GM23338 (cell line): ENCODE measurements around the gene NDFIP1. TPM values are rescaled to one million over a fixed set of nuclear protein-coding genes. Genes with fewer than 3 reads are reported as not detected.
A peak's percentile ranks its signal among the peaks of the same experiment; 100 is the strongest.

Experiments
- ATAC-seq: fragments of 200-7000 bp; cut with Tn5 transposase; 3 replicates; pipeline ENCODE4 v1.9.1; 2020
- DNase-seq: peaks from one replicate; pipeline ENCODE4 v3.0.0-alpha.2; 2015; ENCODE audit warnings: low spot score
- H2AFZ ChIP-seq: fragments of 200-600 bp; sonication (generic); 2 replicates; pipeline ENCODE4 v1.8.0; 2016; ENCODE audit warnings: antibody characterized with exemption, mild to moderate bottlenecking, moderate library complexity
- H3F3A ChIP-seq: fragments of 200-600 bp; sonication (generic); replicated peaks from 2 replicates; pipeline ENCODE4 v1.8.0; 2017; ENCODE audit warnings: antibody characterized with exemption, mixed run types, low read depth
- H3K27ac ChIP-seq: fragments of 200-600 bp; sonication (generic); 2 replicates; pipeline ENCODE4 v1.6.1; 2016; ENCODE audit warnings: low read depth
- H3K27me3 ChIP-seq: fragments of 200-600 bp; sonication (generic); 2 replicates; pipeline ENCODE4 v1.8.0; 2016; ENCODE audit warnings: mild to moderate bottlenecking, mixed run types, moderate library complexity; ENCODE audit not compliant: insufficient read depth
- H3K36me3 ChIP-seq: fragments of 200-600 bp; sonication (generic); 2 replicates; pipeline ENCODE4 v1.8.0; 2016; ENCODE audit warnings: mild to moderate bottlenecking; ENCODE audit not compliant: insufficient read depth
- H3K4me1 ChIP-seq: fragments of 200-600 bp; sonication (generic); 2 replicates; pipeline ENCODE4 v1.8.0; 2016; ENCODE audit warnings: mild to moderate bottlenecking, moderate library complexity; ENCODE audit not compliant: insufficient read depth
- H3K4me2 ChIP-seq: fragments of 200-600 bp; sonication (generic); 2 replicates; pipeline ENCODE4 v1.7.1; 2017; ENCODE audit warnings: mixed run types
- H3K4me3 ChIP-seq: fragments of 200-600 bp; sonication (generic); 2 replicates; pipeline ENCODE4 v1.6.1; 2016; ENCODE audit warnings: mixed run types
- H3K79me2 ChIP-seq: fragments of 200-600 bp; sonication (generic); replicated peaks from 2 replicates; pipeline ENCODE4 v1.8.0; 2017; ENCODE audit warnings: mild to moderate bottlenecking; ENCODE audit not compliant: insufficient read depth
- H3K9me2 ChIP-seq: fragments of 200-600 bp; sonication (generic); 2 replicates; pipeline ENCODE4 v1.8.0; 2017; ENCODE audit not compliant: insufficient read depth
- H4K20me1 ChIP-seq: fragments of 200-600 bp; sonication (generic); replicated peaks from 2 replicates; pipeline ENCODE4 v1.8.0; 2017; ENCODE audit warnings: mild to moderate bottlenecking; ENCODE audit not compliant: insufficient read depth
- H3K27ac Mint-ChIP-seq: 2 replicates; pipeline ENCODE4 v1.8.0; 2020; ENCODE audit warnings: inconsistent platforms, mild to moderate bottlenecking, moderate library complexity, mixed read lengths
- H3K27me3 Mint-ChIP-seq: 3 replicates; pipeline ENCODE4 v1.8.0; 2022; ENCODE audit warnings: low read depth, mild to moderate bottlenecking, moderate library complexity, mixed read lengths, inconsistent platforms; ENCODE audit not compliant: insufficient read depth, poor library complexity
- H3K36me3 Mint-ChIP-seq: 3 replicates; pipeline ENCODE4 v1.8.0; 2021; ENCODE audit warnings: low read depth, mild to moderate bottlenecking, inconsistent platforms, moderate library complexity, mixed read lengths
- H3K4me1 Mint-ChIP-seq: 3 replicates; pipeline ENCODE4 v1.8.0; 2020; ENCODE audit warnings: mild to moderate bottlenecking, inconsistent platforms, mixed read lengths
- H3K4me3 Mint-ChIP-seq: 3 replicates; pipeline ENCODE4 v1.8.0; 2021; ENCODE audit warnings: moderate library complexity, mild to moderate bottlenecking, inconsistent platforms, mixed read lengths
- H3K9me3 Mint-ChIP-seq: 3 replicates; pipeline ENCODE4 v1.8.0; 2020; ENCODE audit warnings: moderate library complexity, mild to moderate bottlenecking, inconsistent platforms, mixed read lengths
- CREB1 ChIP-seq: fragments of 250-450 bp; sonication (Bioruptor Pico); IDR thresholded peaks from 2 replicates; pipeline ENCODE4 v1.5.0; 2020; ENCODE audit warnings: low read depth, mild to moderate bottlenecking, moderate library complexity
- JUNB ChIP-seq: IDR thresholded peaks from one replicate; pipeline ENCODE4 v1.6.1; 2016; ENCODE audit warnings: antibody characterized with exemption; ENCODE audit not compliant: unreplicated experiment
- POLR2AphosphoS5 ChIP-seq: IDR thresholded peaks from 2 replicates; pipeline ENCODE4 v1.6.1; 2016; ENCODE audit warnings: antibody characterized with exemption, low read depth
- REST ChIP-seq: IDR thresholded peaks from one replicate; pipeline ENCODE4 v1.6.1; 2018; ENCODE audit warnings: antibody characterized with exemption; ENCODE audit not compliant: unreplicated experiment
- ZNF114 ChIP-seq: fragments of 250-450 bp; sonication (Bioruptor Pico); IDR thresholded peaks from 2 replicates; pipeline ENCODE4 v1.5.0; 2020; ENCODE audit warnings: mild to moderate bottlenecking, moderate library complexity
- ZNF331 ChIP-seq: fragments of 250-450 bp; sonication (Bioruptor Pico); IDR thresholded peaks from 2 replicates; pipeline ENCODE4 v1.5.0; 2020; ENCODE audit warnings: low read depth, mild to moderate bottlenecking, moderate library complexity
- polyA plus RNA-seq: library from polyadenylated mRNA; unstranded; fragments of >200 nt; fragmentation: Nextera tagmentation; extraction: Ambion mirVana; gene quantifications from 2 replicates; pipeline ENCODE4 v1.2.1, GENCODE V29; 2016
- total RNA-seq: library from RNA; depleted of rRNA; stranded (reverse); fragments of >200 nt; shearing (Covaris generic); gene quantifications from 2 replicates; pipeline ENCODE4 v1.2.3, GENCODE V29; 2014
- TF ChIP-seq, protein P1 (sequence below): IDR thresholded peaks from 2 replicates; pipeline ENCODE4 v1.6.1; 2016; ENCODE audit warnings: antibody characterized with exemption

The NDFIP1 gene
- total and polyA plus RNA-seq, 2 experiments from 2014 or later = 24.3 to 45.0 TPM

- ATAC-seq (no peak), DNase-seq (no peak)
- Histone ChIP-seq H3K4me2 (no peak overlapping the region), H3K4me1 (peaks cover 33% of the 10 kb centered on the region), H3K27ac (0 out of 2 replicates have a peak overlapping the region, but pooled peaks have one; percentile 2), H3K79me2 (no peaks in the 10 kb centered on the region), H3K36me3 (no peaks in the 10 kb centered on the region), H3K4me3 (no peak overlapping the region), H2AFZ (no peak overlapping the region), H3K9me2 (no peaks in the 10 kb centered on the region), H4K20me1 (no peaks in the 10 kb centered on the region), H3F3A (no peaks in the 10 kb centered on the region), H3K27me3 (no peaks in the 10 kb centered on the region)
- Mint-ChIP-seq H3K27ac (no peak overlapping the region), H3K9me3 (no peaks in the 10 kb centered on the region), H3K27me3 (peaks cover 4% of the 10 kb centered on the region), H3K36me3 (peaks cover 2% of the 10 kb centered on the region; the same call in 2 of the 3 replicates), H3K4me3 (no peak overlapping the region), H3K4me1 (peaks cover 55% of the 10 kb centered on the region)
- TF ChIP-seq, protein P1, sequence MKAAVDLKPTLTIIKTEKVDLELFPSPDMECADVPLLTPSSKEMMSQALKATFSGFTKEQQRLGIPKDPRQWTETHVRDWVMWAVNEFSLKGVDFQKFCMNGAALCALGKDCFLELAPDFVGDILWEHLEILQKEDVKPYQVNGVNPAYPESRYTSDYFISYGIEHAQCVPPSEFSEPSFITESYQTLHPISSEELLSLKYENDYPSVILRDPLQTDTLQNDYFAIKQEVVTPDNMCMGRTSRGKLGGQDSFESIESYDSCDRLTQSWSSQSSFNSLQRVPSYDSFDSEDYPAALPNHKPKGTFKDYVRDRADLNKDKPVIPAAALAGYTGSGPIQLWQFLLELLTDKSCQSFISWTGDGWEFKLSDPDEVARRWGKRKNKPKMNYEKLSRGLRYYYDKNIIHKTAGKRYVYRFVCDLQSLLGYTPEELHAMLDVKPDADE = no peak
- no peak for TF ChIP-seq ZNF114 (CRISPR knock-in tag)
- no peak for TF ChIP-seq POLR2AphosphoS5
Measured at GRCh38 chr5:142159354-142159753, 50.8 kb downstream of the NDFIP1 start.

DNA sequence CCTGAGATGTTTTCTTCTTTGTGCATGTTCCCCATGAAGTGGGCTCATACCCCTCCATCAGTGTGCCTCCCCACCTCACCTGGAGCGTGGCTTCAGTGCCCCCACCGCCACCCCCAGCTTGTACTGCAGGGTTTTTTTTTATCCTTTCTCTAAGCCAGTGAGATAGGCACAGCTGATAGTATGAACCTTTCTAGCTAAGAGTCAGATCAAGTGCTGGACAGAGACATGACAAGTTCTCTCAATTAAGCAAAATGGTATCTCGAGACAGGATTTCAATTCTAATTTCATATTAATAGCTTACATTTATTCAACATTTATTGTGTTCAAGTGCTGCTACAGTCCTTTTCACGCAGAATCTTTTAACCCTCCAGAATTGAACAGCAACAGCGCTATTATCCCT lies 55.7 kb downstream of the NDFIP1 start:
- Histone ChIP-seq H3K36me3 (no peaks in the 10 kb centered on the region), H3F3A (no peaks in the 10 kb centered on the region), H3K4me1 (peaks cover 28% of the 10 kb centered on the region; the same call in 1 of the 2 replicates), H3K27me3 (no peaks in the 10 kb centered on the region), H3K9me2 (no peaks in the 10 kb centered on the region), H3K79me2 (no peaks in the 10 kb centered on the region), H3K27ac (no peak overlapping the region), H3K4me2 (no peak overlapping the region), H2AFZ (no peak overlapping the region), H3K4me3 (no peak overlapping the region), H4K20me1 (no peaks in the 10 kb centered on the region)
- DNase-seq (no peak), ATAC-seq (no peak)
- H3K4me1 Mint-ChIP-seq = peaks cover 32% of the 10 kb centered on the region
- H3K9me3 Mint-ChIP-seq = no peaks in the 10 kb centered on the region
- H3K27ac Mint-ChIP-seq = no peak overlapping the region
- H3K4me3 Mint-ChIP-seq = no peak overlapping the region
- no peaks in the 10 kb centered on the region; the same call in 2 of the 3 replicates for H3K36me3 Mint-ChIP-seq
- no peak for TF ChIP-seq CREB1 (CRISPR knock-in tag)
- TF ChIP-seq REST = peak; percentile 45
- H3K27me3 Mint-ChIP-seq = peaks cover 7% of the 10 kb centered on the region

DNA sequence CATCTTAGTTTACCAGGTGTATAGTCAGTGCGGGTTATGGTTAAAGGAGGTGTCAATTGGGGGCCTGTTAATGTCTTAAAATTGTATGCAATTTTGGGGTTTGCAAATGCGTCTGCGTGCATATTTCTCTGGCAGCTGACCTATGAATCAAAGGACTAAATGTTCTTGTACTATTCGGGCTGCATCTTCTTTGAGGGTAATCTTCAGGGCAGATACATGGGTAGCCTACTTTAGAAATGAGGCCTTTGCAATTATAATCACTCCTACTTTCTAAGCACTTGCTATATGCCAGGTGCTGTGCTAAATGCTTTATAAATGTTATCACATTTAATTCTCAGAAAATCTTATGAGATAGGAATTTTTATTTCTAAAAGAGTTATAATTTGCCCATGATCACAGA lies 58.2 kb downstream of the NDFIP1 start:
- Mint-ChIP-seq H3K9me3 (peaks cover 4% of the 10 kb centered on the region; the same call in 2 of the 3 replicates), H3K4me1 (peaks cover 41% of the 10 kb centered on the region), H3K36me3 (no peaks in the 10 kb centered on the region; the same call in 2 of the 3 replicates), H3K27ac (no peak overlapping the region), H3K27me3 (peaks cover 10% of the 10 kb centered on the region), H3K4me3 (no peak overlapping the region)
- Histone ChIP-seq H3K27ac (peak overlapping the region; percentile 14; the same call in 1 of the 2 replicates), H3K27me3 (no peaks in the 10 kb centered on the region), H3K79me2 (no peaks in the 10 kb centered on the region), H3K4me1 (peaks cover 22% of the 10 kb centered on the region; the same call in 1 of the 2 replicates), H3K36me3 (no peaks in the 10 kb centered on the region), H3K4me3 (no peak overlapping the region), H3K4me2 (no peak overlapping the region), H4K20me1 (no peaks in the 10 kb centered on the region), H3F3A (0 out of 2 replicates have a peak, but pooled peaks cover 5% of the 10 kb centered on the region), H2AFZ (no peak overlapping the region), H3K9me2 (no peaks in the 10 kb centered on the region)
- DNase-seq (no peak), ATAC-seq (no peak)
- no peak for TF ChIP-seq JUNB
- TF ChIP-seq ZNF331 (CRISPR knock-in tag) = no peak
- TF ChIP-seq CREB1 (CRISPR knock-in tag) = no peak
- TF ChIP-seq POLR2AphosphoS5 = no peak
